ENCODE measurements around the gene CSF1.

GRCh38 chr1:109914587-109915240 is 4.1 kb downstream of the CSF1 start:
- TF ChIP-seq CTCF (conservative IDR thresholded peaks at IDR 0.05 in 1 of 2, IDR thresholded peaks at IDR 0.05 in 1 of 2; ENCODE audit: extremely low read depth in 1 of 2, insufficient read depth in 1 of 2, low read depth in 1 of 2, low read length in 2 of 2): no peak
- TF ChIP-seq EZH2 (IDR thresholded peaks at IDR 0.05; ENCODE audit: borderline replicate concordance, low read length): no peak
